Loucy (cell line): ENCODE results near the gene CELF4.

Source experiments
- EZH2phosphoT487 ChIP-seq: fragments of 200-600 bp; IDR thresholded peaks from 2 replicates; pipeline ENCODE4 v1.6.1; 2018; ENCODE audit warnings: antibody characterized with exemption, mild to moderate bottlenecking, moderate library complexity, borderline replicate concordance
- TF ChIP-seq, protein P1 (sequence below): fragments of 200-600 bp; sonication (generic); conservative IDR thresholded peaks from 2 replicates; pipeline ENCODE4 v1.5.1; 2014; ENCODE audit warnings: mild to moderate bottlenecking, antibody characterized with exemption, low read length

- TF ChIP-seq, protein P1, sequence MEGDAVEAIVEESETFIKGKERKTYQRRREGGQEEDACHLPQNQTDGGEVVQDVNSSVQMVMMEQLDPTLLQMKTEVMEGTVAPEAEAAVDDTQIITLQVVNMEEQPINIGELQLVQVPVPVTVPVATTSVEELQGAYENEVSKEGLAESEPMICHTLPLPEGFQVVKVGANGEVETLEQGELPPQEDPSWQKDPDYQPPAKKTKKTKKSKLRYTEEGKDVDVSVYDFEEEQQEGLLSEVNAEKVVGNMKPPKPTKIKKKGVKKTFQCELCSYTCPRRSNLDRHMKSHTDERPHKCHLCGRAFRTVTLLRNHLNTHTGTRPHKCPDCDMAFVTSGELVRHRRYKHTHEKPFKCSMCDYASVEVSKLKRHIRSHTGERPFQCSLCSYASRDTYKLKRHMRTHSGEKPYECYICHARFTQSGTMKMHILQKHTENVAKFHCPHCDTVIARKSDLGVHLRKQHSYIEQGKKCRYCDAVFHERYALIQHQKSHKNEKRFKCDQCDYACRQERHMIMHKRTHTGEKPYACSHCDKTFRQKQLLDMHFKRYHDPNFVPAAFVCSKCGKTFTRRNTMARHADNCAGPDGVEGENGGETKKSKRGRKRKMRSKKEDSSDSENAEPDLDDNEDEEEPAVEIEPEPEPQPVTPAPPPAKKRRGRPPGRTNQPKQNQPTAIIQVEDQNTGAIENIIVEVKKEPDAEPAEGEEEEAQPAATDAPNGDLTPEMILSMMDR, result no peak
- no peak for TF ChIP-seq EZH2phosphoT487
These were observed 291.0 kb downstream of the CELF4 start for GRCh38 chr18:37274309-37275236.
